HEK293T (cell line): ENCODE measurements around the gene TBC1D1.

Experiments
- CTCF ChIA-PET: fragments of 350-600 bp; formaldehyde crosslinking; extraction: SDS; loops from one replicate; lab custom pipeline; 2021; ENCODE audit warnings: antibody characterized with exemption, inconsistent platforms; lab: Yijun Ruan, JAX
- POLR2A ChIA-PET: fragments of 350-600 bp; formaldehyde crosslinking; extraction: SDS; loops from one replicate; lab custom pipeline; 2020; ENCODE audit warnings: antibody characterized with exemption, inconsistent platforms; lab: Yijun Ruan, JAX
- DNase-seq: peaks from one replicate; pipeline ENCODE4 v3.0.0; 2012; ENCODE audit warnings: mixed read lengths; ENCODE audit errors: extremely low spot score
- ARNT ChIP-seq: fragments of 450-650 bp; IDR thresholded peaks from 2 replicates; pipeline ENCODE4 v1.6.1; 2017; ENCODE audit warnings: mild to moderate bottlenecking
- BHLHE40 ChIP-seq: fragments of 450-650 bp; IDR thresholded peaks from 2 replicates; pipeline ENCODE4 v1.6.1; 2016; ENCODE audit warnings: mild to moderate bottlenecking, moderate library complexity, borderline replicate concordance
- CTBP1 ChIP-seq: fragments of 450-650 bp; IDR thresholded peaks from 2 replicates; pipeline ENCODE4 v1.6.1; 2016; ENCODE audit warnings: borderline replicate concordance
- ELF4 ChIP-seq: fragments of 450-650 bp; IDR thresholded peaks from 2 replicates; pipeline ENCODE4 v1.6.1; 2017; ENCODE audit warnings: antibody characterized with exemption
- FOXA1 ChIP-seq: fragments of 450-650 bp; IDR thresholded peaks from 2 replicates; pipeline ENCODE4 v1.6.1; 2016; ENCODE audit warnings: mild to moderate bottlenecking
- FOXK2 ChIP-seq: fragments of 450-650 bp; IDR thresholded peaks from 2 replicates; pipeline ENCODE4 v1.6.1; 2016; ENCODE audit warnings: mild to moderate bottlenecking
- FOXM1 ChIP-seq: fragments of 450-650 bp; IDR thresholded peaks from 2 replicates; pipeline ENCODE4 v1.6.1; 2017; ENCODE audit warnings: mild to moderate bottlenecking, borderline replicate concordance
- HDGF ChIP-seq: fragments of 450-650 bp; IDR thresholded peaks from 2 replicates; pipeline ENCODE4 v1.6.1; 2017; ENCODE audit warnings: antibody characterized with exemption, borderline replicate concordance
- L3MBTL2 ChIP-seq: fragments of 450-650 bp; conservative IDR thresholded peaks from 2 replicates; pipeline ENCODE4 v1.6.1; 2016; ENCODE audit warnings: mild to moderate bottlenecking
- LEF1 ChIP-seq: fragments of 450-650 bp; IDR thresholded peaks from 2 replicates; pipeline ENCODE4 v1.6.1; 2017; ENCODE audit warnings: mild to moderate bottlenecking, borderline replicate concordance
- NFRKB ChIP-seq: fragments of 450-650 bp; IDR thresholded peaks from 2 replicates; pipeline ENCODE4 v1.6.1; 2016; ENCODE audit warnings: mild to moderate bottlenecking, moderate library complexity
- PKNOX1 ChIP-seq: fragments of 450-650 bp; IDR thresholded peaks from 2 replicates; pipeline ENCODE4 v1.6.1; 2016
- SP1 ChIP-seq: fragments of 450-650 bp; IDR thresholded peaks from 2 replicates; pipeline ENCODE4 v1.6.1; 2017
- SUZ12 ChIP-seq: fragments of 450-650 bp; IDR thresholded peaks from 2 replicates; pipeline ENCODE4 v1.6.1; 2016; ENCODE audit warnings: mild to moderate bottlenecking
- TARDBP ChIP-seq: fragments of 450-650 bp; IDR thresholded peaks from 2 replicates; pipeline ENCODE4 v1.6.1; 2016
- ZNF384 ChIP-seq: fragments of 450-650 bp; IDR thresholded peaks from 2 replicates; pipeline ENCODE4 v1.6.1; 2016

The TBC1D1 gene

GRCh38 chr4:37928426-37929416 lies 37.8 kb downstream of the TBC1D1 start:
- TF ChIP-seq NFRKB = no peak
- no peak for TF ChIP-seq L3MBTL2
- no peak for TF ChIP-seq CTBP1
- TF ChIP-seq ELF4 = no peak
- TF ChIP-seq SUZ12 = no peak
- no peak for TF ChIP-seq ZNF384
- no peak for TF ChIP-seq HDGF
- no peak for TF ChIP-seq FOXK2
- TF ChIP-seq FOXA1 = no peak
- no peak for TF ChIP-seq PKNOX1
- TF ChIP-seq LEF1 = no peak
- no peak for TF ChIP-seq FOXM1
- no peak for TF ChIP-seq SP1
- no peak for TF ChIP-seq ARNT
- CTCF ChIA-PET = no interaction called here
- POLR2A ChIA-PET = no interaction called here
- DNase-seq = no peak

GRCh38 chr4:37934096-37934495 lies 43.2 kb downstream of the TBC1D1 start:
- POLR2A ChIA-PET = no interaction called here
- no peak for TF ChIP-seq LEF1
- no peak for TF ChIP-seq HDGF
- TF ChIP-seq BHLHE40 = no peak
- no peak for TF ChIP-seq L3MBTL2
- DNase-seq = no peak
- CTCF ChIA-PET = no interaction called here

GRCh38 chr4:37934609-37935008 lies 43.7 kb downstream of the TBC1D1 start:
- DNase-seq = no peak
- CTCF ChIA-PET = no interaction called here
- no peak for TF ChIP-seq FOXM1
- TF ChIP-seq PKNOX1 = no peak
- no peak for TF ChIP-seq ZNF384
- TF ChIP-seq ELF4 = no peak
- TF ChIP-seq ARNT = no peak
- TF ChIP-seq FOXK2 = no peak
- no peak for TF ChIP-seq TARDBP
- no peak for TF ChIP-seq L3MBTL2
- no peak for TF ChIP-seq NFRKB
- TF ChIP-seq CTBP1 = no peak
- TF ChIP-seq LEF1 = no peak
- TF ChIP-seq HDGF = no peak
- POLR2A ChIA-PET = no interaction called here

- no peak for TF ChIP-seq TARDBP
- TF ChIP-seq FOXM1 = no peak
- TF ChIP-seq LEF1 = no peak
- no peak for TF ChIP-seq FOXA1
- CTCF ChIA-PET = no interaction called here
- DNase-seq = no peak
- POLR2A ChIA-PET = no interaction called here
Observed at GRCh38 chr4:37935026-37935425, 44.1 kb downstream of the TBC1D1 start.

DNA sequence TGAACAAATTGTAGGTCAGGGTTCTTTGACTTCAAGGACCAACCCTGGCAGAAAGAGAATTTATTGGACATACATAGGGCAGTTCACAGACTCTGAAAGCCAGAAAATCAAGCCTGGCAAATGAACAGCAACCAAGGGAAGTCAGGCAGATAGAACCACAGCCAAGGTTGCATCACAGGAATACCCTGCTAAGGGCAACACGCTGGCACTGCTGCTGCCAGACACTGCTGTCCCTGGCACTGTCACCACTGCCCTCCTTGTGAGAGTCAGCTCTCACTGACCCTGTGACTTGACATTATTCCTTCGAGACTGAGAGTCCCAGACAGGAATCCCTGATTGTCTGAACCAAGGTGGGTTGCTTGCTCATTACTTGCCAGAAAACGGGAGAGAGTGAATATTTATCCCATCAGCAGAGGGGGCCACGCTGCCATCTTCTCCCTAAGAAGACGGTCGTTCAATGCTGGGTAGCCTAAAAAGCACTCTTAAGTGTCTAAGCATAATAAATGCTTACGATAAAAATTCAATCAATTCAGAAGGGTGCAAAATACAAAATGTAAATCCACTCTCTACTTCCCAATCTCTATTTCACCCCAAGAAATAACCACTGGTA lies 46.1 kb downstream of the TBC1D1 start:
- ChIA-PET POLR2A (no interaction called here), CTCF (no interaction called here)
- TF ChIP-seq NFRKB = no peak
- TF ChIP-seq TARDBP = no peak
- TF ChIP-seq FOXM1 = no peak
- TF ChIP-seq L3MBTL2 = no peak
- TF ChIP-seq HDGF = no peak
- no peak for TF ChIP-seq BHLHE40
- no peak for TF ChIP-seq ZNF384
- DNase-seq = no peak

GRCh38 chr4:37938208-37938607 lies 47.3 kb downstream of the TBC1D1 start:
- DNase-seq = no peak
- no peak for TF ChIP-seq SUZ12
- no peak for TF ChIP-seq FOXM1
- no peak for TF ChIP-seq FOXK2
- no peak for TF ChIP-seq CTBP1
- no peak for TF ChIP-seq BHLHE40
- no peak for TF ChIP-seq PKNOX1
- no peak for TF ChIP-seq FOXA1
- TF ChIP-seq HDGF = no peak
- TF ChIP-seq SP1 = no peak
- no peak for TF ChIP-seq ELF4
- TF ChIP-seq LEF1 = no peak
- no peak for TF ChIP-seq L3MBTL2
- no peak for TF ChIP-seq ZNF384
- TF ChIP-seq ARNT = no peak
- no peak for TF ChIP-seq NFRKB
- TF ChIP-seq TARDBP = no peak
- ChIA-PET CTCF (no interaction called here), POLR2A (no interaction called here)
